Ishikawa (cell line): ENCODE measurements around the gene TLR2.

ENCODE experiments used
- CEBPB ChIP-seq: IDR thresholded peaks from 2 replicates; pipeline ENCODE4 v1.6.1; 2012
- CREB1 ChIP-seq: IDR thresholded peaks from 2 replicates; pipeline ENCODE4 v1.6.1; 2012; ENCODE audit warnings: low read depth
- EGR1 ChIP-seq: IDR thresholded peaks from 2 replicates; pipeline ENCODE4 v1.6.1; 2012
- FOXM1 ChIP-seq: IDR thresholded peaks from 2 replicates; pipeline ENCODE4 v1.6.1; 2012; ENCODE audit warnings: low read depth, borderline replicate concordance
- NFIC ChIP-seq: IDR thresholded peaks from 2 replicates; pipeline ENCODE4 v1.6.1; 2012
- RAD21 ChIP-seq: IDR thresholded peaks from 2 replicates; pipeline ENCODE4 v1.6.1; 2012; ENCODE audit warnings: low read depth
- USF1 ChIP-seq: IDR thresholded peaks from 2 replicates; pipeline ENCODE4 v1.6.1; 2012
- YY1 ChIP-seq: IDR thresholded peaks from 2 replicates; pipeline ENCODE4 v1.6.1; 2012; ENCODE audit warnings: low read depth

- TF ChIP-seq YY1 = no peak
- no peak for TF ChIP-seq FOXM1
- TF ChIP-seq NFIC = no peak
- no peak for TF ChIP-seq CEBPB
- no peak for TF ChIP-seq CREB1
- TF ChIP-seq USF1 = no peak
- no peak for TF ChIP-seq EGR1
- peak; percentile 87 for TF ChIP-seq RAD21
These were observed 66.2 kb downstream of the TLR2 start for GRCh38 chr4:153750197-153750817.
